Calu3 (cell line): ENCODE measurements around the gene NXPH2. TPM values are rescaled to one million over a fixed set of nuclear protein-coding genes. Genes with fewer than 3 reads are reported as not detected.

Source experiments
- BruUV-seq: library from RNA; stranded (reverse); fragments of 400-500 nt; replicated peaks from 2 replicates; lab custom pipeline; 2021; lab: Mats Ljungman, UMichigan
- CTCF ChIA-PET: fragments of 300-600 bp; sonication (Branson Sonifier 250); formaldehyde crosslinking; loops from one replicate; lab custom pipeline; 2022; ENCODE audit warnings: antibody characterized with exemption; lab: Charles Lee
- DNase-seq: peaks from one replicate; pipeline ENCODE4 v3.0.0; 2022
- H3K27ac Mint-ChIP-seq: one replicate; pipeline ENCODE4 v1.8.0; 2022; ENCODE audit warnings: mixed read lengths; ENCODE audit not compliant: unreplicated experiment
- H3K27me3 Mint-ChIP-seq: one replicate; pipeline ENCODE4 v1.8.0; 2022; ENCODE audit warnings: mixed read lengths; ENCODE audit not compliant: unreplicated experiment
- H3K36me3 Mint-ChIP-seq: one replicate; pipeline ENCODE4 v1.8.0; 2022; ENCODE audit warnings: mild to moderate bottlenecking, moderate library complexity, mixed read lengths; ENCODE audit not compliant: insufficient read depth, unreplicated experiment
- H3K4me1 Mint-ChIP-seq: one replicate; pipeline ENCODE4 v1.8.0; 2022; ENCODE audit warnings: mild to moderate bottlenecking, low read depth, mixed read lengths; ENCODE audit not compliant: unreplicated experiment
- H3K4me3 Mint-ChIP-seq: one replicate; pipeline ENCODE4 v1.8.0; 2022; ENCODE audit warnings: mild to moderate bottlenecking, low read depth, moderate library complexity, mixed read lengths; ENCODE audit not compliant: unreplicated experiment
- H3K9me3 Mint-ChIP-seq: one replicate; pipeline ENCODE4 v1.8.0; 2022; ENCODE audit warnings: low read depth, mixed read lengths; ENCODE audit not compliant: unreplicated experiment
- intact Hi-C: fragments of 100-400 bp; cut with micrococcal nuclease; formaldehyde crosslinking; loops from one replicate; pipeline ENCODE4 v1.10.0; 2022; ENCODE audit not compliant: unreplicated experiment
- total RNA-seq: library from RNA; stranded (reverse); gene quantifications from 2 replicates; pipeline ENCODE4 v1.2.3, GENCODE V29; 2022
- TF ChIP-seq, protein P1 (sequence below): fragments of 200-600 bp; IDR thresholded peaks from one replicate; pipeline ENCODE4 v1.8.0; 2022; ENCODE audit warnings: antibody characterized with exemption; ENCODE audit not compliant: unreplicated experiment

NXPH2 gene
- total RNA-seq, 1 experiment from 2014 or later, result 3.1 TPM

GRCh38 chr2:138621139-138621538 lies 159.1 kb downstream of the NXPH2 start:
- H3K27me3 Mint-ChIP-seq, result no peaks in the 10 kb centered on the region
- H3K9me3 Mint-ChIP-seq, result peaks cover 2% of the 10 kb centered on the region

DNA sequence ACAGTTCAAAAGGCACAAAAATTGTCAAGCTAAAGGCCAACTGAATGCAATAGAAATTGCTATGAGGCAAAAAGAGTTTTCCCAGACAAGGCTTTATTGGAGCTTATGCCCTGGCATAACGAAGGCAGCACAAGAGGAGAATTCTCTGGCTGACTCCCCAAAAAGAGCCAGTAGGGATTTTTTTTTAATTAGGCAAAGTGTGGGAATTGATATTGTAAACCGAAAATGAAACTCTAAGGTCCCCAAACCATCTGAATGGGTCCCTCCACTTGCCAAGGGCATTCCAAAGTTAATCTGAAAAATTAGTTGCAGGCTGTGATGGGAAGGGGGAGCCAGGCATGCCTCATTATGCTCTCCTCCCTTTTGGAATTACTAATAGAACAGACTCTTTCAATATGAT lies 159.8 kb downstream of the NXPH2 start:
- DNase-seq, result no peak
- no peaks in the 10 kb centered on the region for H3K27me3 Mint-ChIP-seq
- no peaks in the 10 kb centered on the region for H3K36me3 Mint-ChIP-seq
- peaks cover 2% of the 10 kb centered on the region for H3K9me3 Mint-ChIP-seq
- no TSS peak for BruUV-seq
- no peak overlapping the region for H3K4me3 Mint-ChIP-seq
- peak overlapping the region; percentile 78 for H3K27ac Mint-ChIP-seq
- intact Hi-C loops, result no loop called here
- H3K4me1 Mint-ChIP-seq, result peaks cover 33% of the 10 kb centered on the region
- CTCF ChIA-PET, result interaction anchor here (0.6 kb wide), 1 partner anchor 565 kb away, joined by 8 read pairs; no protein-coding TSS in a partner anchor
- TF ChIP-seq, protein P1, sequence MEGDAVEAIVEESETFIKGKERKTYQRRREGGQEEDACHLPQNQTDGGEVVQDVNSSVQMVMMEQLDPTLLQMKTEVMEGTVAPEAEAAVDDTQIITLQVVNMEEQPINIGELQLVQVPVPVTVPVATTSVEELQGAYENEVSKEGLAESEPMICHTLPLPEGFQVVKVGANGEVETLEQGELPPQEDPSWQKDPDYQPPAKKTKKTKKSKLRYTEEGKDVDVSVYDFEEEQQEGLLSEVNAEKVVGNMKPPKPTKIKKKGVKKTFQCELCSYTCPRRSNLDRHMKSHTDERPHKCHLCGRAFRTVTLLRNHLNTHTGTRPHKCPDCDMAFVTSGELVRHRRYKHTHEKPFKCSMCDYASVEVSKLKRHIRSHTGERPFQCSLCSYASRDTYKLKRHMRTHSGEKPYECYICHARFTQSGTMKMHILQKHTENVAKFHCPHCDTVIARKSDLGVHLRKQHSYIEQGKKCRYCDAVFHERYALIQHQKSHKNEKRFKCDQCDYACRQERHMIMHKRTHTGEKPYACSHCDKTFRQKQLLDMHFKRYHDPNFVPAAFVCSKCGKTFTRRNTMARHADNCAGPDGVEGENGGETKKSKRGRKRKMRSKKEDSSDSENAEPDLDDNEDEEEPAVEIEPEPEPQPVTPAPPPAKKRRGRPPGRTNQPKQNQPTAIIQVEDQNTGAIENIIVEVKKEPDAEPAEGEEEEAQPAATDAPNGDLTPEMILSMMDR, result no peak

More at GRCh38 chr2:138621139-138621538, 159.1 kb downstream of the NXPH2 start:
- Mint-ChIP-seq H3K4me1 (peaks cover 33% of the 10 kb centered on the region), H3K36me3 (no peaks in the 10 kb centered on the region), H3K27ac (peak overlapping the region; percentile 78), H3K4me3 (no peak overlapping the region)
- TF ChIP-seq, protein P1, result no peak
- intact Hi-C loops, result no loop called here
- DNase-seq, result peak; percentile 34
- CTCF ChIA-PET, result interaction anchor here (0.6 to 0.7 kb wide), 2 partner anchors 75 to 566 kb away, joined by 4 to 8 read pairs; no protein-coding TSS in a partner anchor
- BruUV-seq, result no TSS peak
